ENCODE results near the gene RAC3.

The RAC3 gene

DNA sequence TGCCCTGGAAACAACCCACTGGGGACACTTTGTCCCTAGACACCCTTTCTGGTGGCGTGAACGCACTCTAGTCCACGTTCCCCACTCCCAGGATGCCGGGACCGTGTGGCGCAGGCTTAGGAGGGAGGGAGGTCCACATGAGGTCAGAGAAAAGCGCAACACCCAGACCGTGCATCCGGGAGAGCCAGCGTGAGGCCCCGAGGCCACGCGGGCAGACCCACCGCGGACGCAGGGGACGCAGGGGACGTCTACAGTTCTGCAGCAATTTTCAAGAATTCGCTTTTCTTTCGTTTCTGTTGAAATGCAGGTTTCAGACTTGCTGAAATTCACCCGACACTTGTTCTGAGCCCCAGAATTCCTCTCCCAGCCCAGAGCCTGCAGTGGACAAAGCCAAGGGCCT lies 15.4 kb downstream of the RAC3 start:
- no peak for FAIRE-seq
- no peak for TF ChIP-seq CTCF (IDR thresholded peaks at IDR 0.05; ENCODE audit: insufficient read depth, missing control alignments)
- no peak for DNase-seq (ENCODE audit: insufficient read length, low spot score)

GRCh38 chr17:82047379-82047778 lies 15.9 kb downstream of the RAC3 start:
- no peak for TF ChIP-seq CTCF (IDR thresholded peaks at IDR 0.05; ENCODE audit: insufficient read depth, missing control alignments)
- no peak for FAIRE-seq
- DNase-seq (ENCODE audit: insufficient read length, low spot score): no peak

DNA sequence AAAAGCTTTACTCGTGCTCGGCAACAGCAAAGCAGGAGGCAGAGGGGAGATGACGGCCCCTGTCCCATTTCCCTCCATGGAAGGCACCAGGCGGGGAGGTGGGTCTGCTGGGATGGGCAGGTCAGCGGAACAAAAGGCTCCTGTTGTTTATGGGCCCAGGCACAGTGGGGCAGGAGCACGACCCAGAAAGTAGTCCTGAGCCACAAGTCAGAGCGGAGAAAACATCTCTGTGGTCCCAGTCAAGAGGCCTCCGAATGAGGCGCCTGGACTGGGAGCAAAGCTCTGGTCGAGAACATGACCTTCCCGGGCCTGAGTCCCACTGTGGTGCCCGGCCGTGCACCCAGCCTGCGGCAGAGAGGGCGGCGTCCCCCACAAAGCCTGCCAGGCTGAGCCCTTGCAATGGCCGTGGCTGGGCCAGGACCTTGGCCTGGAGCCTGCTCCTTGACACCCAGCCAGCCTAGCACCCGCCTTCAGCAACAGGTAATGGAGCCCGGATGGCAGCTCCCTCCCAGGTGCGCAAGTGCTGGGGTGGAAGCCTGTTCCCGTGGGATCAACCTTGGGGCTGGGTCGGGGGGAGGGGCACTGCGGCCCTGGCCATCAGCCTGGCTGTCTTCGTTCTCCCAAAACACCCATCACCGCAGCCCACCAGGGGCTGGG lies 16.6 kb downstream of the RAC3 start:
- FAIRE-seq: no peak

GRCh38 chr17:82048571-82048971 lies 17.1 kb downstream of the RAC3 start:
- FAIRE-seq (no peak), DNase-seq (ENCODE audit: insufficient read length, low spot score) (no peak)

More for the DNA sequence above, 16.6 kb downstream of the RAC3 start:
- DNase-seq (ENCODE audit: insufficient read length, low spot score): no peak
- TF ChIP-seq CTCF (IDR thresholded peaks at IDR 0.05; ENCODE audit: insufficient read depth, missing control alignments): no peak

GRCh38 chr17:82049106-82049505 lies 17.6 kb downstream of the RAC3 start:
- no peak for TF ChIP-seq CTCF (IDR thresholded peaks at IDR 0.05; ENCODE audit: insufficient read depth, missing control alignments)
- FAIRE-seq (no peak), DNase-seq (ENCODE audit: insufficient read length, low spot score) (no peak)

More at GRCh38 chr17:82048571-82048971, 17.1 kb downstream of the RAC3 start:
- TF ChIP-seq CTCF (IDR thresholded peaks at IDR 0.05; ENCODE audit: insufficient read depth, missing control alignments): no peak

DNA sequence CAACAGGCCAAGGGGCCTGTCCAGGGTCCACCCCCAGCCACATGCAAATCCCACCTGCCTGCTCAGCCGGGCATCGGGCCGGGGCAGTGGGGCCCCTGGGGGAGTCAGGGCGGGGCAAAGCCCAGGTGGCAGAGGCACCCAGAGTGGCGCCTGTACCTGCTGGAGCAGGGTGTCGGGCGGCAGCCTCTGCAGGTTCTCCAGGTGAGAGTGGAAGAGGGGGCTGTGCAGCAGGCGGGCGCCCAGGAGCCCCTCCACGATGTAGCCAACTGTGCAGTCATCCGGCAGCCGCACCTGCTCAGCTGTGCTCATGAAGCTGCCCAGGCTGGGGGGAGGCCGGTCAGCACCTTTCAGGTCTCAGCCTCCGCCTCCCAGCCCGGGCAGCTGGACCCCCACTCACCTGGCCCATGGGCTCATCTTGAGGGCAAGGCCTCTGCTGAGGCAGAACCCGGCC lies 18.1 kb downstream of the RAC3 start:
- FAIRE-seq (no peak), DNase-seq (ENCODE audit: insufficient read length, low spot score) (no peak)
- TF ChIP-seq CTCF (IDR thresholded peaks at IDR 0.05; ENCODE audit: insufficient read depth, missing control alignments): no peak

GRCh38 chr17:82050152-82050760 lies 18.8 kb downstream of the RAC3 start:
- DNase-seq (ENCODE audit: insufficient read length, low spot score): no peak
- no peak for TF ChIP-seq CTCF (IDR thresholded peaks at IDR 0.05; ENCODE audit: insufficient read depth, missing control alignments)
- no peak for FAIRE-seq

Measured in D721Med (cell line).